Hematopoietic multipotent progenitor cell treated with erythropoietin and hydrocortisone succinate and interleukin-3 and kit ligand, for 15 days (in vitro differentiated cells): ENCODE data around the gene UNCX.
"Not testable (repeated sequence)": the region's sequence is repeated elsewhere in the genome, so short reads cannot be mapped to it uniquely, and the experiment has no call there.

Experiments used
- DNase-seq: peaks from one replicate; pipeline ENCODE4 v3.0.0-alpha.2; 2015; ENCODE audit warnings: low spot score

Gene UNCX

GRCh38 chr7:1278543-1278942 is 45.9 kb downstream of the UNCX start:
- DNase-seq: no peak

DNA sequence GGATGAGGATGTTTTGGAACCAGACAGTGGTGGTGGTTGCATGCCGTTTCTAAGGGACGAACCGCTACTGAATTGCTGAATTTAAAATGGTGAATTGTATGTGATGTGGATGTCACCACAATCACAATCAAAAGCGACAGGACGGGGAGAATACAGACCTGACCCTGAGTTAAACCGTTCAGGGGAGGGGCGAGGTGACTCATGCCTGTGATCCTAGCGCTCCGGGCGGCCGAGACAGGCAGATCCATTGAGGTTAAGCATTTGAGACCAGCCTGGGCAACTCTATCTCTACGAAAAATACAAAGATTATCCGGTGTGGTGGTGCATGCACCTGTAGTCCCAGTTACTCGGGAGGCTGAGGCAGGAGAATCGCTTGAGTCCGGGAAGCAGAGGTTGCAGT is 46.4 kb downstream of the UNCX start:
- DNase-seq: no peak

- not testable (repeated sequence) for DNase-seq
Observed at GRCh38 chr7:1279895-1280294, 47.2 kb downstream of the UNCX start.

GRCh38 chr7:1281068-1281467 is 48.4 kb downstream of the UNCX start:
- no peak for DNase-seq

DNA sequence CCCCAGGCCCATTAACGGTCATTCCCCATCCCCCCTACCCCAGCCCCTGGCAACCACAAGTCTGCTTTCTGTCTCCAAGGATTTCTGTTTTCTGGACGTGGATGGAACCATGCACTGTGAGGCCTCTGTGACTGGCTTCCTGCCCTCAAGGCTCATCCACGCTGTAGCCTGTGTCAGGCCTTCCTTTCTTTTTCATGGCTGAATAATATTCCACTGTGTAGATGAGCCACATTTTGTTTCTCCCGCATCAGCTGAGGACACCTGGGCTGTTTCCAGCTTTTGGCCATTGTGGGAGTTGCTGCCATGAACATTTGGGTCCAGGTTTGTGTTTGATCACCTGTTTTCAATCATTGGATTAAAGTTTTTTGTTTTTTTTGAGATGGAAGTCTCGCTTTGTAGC is 50.0 kb downstream of the UNCX start:
- no peak for DNase-seq

- DNase-seq: no peak
Observed at GRCh38 chr7:1283337-1283736, 50.7 kb downstream of the UNCX start.

DNA sequence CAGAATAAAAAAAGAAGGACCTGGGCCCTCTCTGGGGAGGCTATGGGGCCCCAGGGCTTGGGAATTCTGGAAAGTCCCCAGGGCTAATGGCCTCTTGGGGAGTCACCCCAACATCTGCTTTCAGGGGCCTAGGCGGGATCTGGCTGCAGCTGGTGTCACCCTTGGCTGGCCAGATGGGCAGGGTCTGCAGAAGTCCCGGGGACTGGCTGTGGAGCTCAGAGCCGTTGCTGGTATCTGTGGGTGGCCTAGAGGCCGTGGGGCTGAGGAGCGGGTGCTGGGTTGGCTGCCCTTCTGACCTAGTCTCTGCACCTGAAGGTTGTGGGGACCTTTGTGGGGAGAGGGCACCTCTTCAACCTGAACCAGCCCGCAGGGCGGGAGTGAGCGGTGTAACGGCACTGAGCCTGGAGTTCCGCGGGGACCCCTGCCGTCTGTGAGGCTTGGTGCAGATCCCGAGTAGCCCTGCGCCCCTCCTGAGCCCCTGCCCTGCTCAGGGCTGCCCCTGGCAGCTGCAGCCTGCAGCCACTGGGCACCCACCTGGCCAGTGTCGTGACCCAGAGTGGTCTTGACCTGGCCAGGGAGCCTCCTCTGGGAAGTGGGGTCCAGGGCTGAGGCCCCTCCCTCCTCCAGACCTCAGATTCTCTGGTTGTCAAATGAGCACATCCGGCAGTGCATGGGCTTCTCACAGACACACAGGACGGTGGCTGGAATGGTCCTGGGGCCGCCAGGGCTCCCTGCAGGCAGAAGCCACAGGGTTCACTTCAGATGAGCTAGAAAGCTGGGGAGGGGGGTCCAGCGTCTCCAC is 51.5 kb downstream of the UNCX start:
- DNase-seq: no peak

DNA sequence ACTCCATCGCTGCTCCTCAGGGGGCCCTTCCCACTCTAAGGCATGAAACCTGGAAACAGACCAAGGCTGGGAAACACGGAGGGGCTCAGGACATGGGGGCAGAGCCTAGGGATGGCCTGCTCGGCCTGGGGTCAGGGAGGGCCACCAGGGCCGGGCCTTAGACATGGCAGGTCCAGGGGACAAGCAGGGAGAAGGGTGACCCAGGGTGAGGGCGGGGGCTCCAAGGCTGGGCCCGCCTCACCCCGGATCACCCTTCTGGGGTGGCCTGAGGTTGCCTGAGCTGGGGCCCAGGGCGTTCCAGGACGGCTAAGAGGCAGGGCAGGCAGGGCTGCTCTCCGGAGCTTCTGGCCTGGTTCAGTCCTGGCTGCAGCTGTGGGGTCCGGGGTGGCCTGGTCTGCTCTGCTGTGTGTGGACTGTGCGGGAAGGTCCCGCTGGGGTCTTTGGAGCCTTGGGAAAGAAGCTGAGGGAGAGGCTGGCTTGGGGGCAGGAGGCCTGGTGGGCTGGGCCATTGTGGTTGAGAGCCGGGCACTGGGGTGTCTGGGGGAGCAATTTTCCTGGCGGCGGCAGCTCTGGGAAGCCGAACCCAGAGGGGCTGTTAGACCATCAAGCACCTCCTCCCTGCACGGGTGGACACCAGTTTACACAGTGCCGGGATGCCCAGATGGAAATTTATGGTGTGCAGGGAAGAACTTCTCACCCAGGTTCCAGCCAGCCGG is 52.2 kb downstream of the UNCX start:
- no peak for DNase-seq

- DNase-seq: no peak
Observed at GRCh38 chr7:1285556-1286301, 53.1 kb downstream of the UNCX start.
